H9 (cell line): ENCODE measurements around the gene MROH8. TPM values are rescaled to one million over a fixed set of nuclear protein-coding genes. Genes with fewer than 3 reads are reported as not detected.

Experiments used
- DNase-seq: peaks from one replicate; pipeline ENCODE4 v3.0.0-alpha.2; 2017
- H2AFZ ChIP-seq: one replicate; pipeline ENCODE4 v1.6.1; 2013; ENCODE audit warnings: mild to moderate bottlenecking, low read length, control low read depth, moderate library complexity
- H2AK5ac ChIP-seq: 2 replicates; pipeline ENCODE4 v1.6.1; 2013; ENCODE audit warnings: low read length, control low read depth, mixed read lengths; ENCODE audit not compliant: insufficient read length
- H2BK120ac ChIP-seq: one replicate; pipeline ENCODE4 v1.6.1; 2013; ENCODE audit warnings: low read depth, mild to moderate bottlenecking, low read length, control low read depth, inconsistent platforms; ENCODE audit not compliant: poor library complexity, severe bottlenecking
- H2BK12ac ChIP-seq: 2 replicates; pipeline ENCODE4 v1.6.1; 2013; ENCODE audit warnings: low read length, control low read depth, mixed read lengths, low read depth; ENCODE audit not compliant: insufficient read length
- H2BK15ac ChIP-seq: 2 replicates; pipeline ENCODE4 v1.6.1; 2013; ENCODE audit warnings: low read depth, low read length, control low read depth
- H2BK20ac ChIP-seq: one replicate; pipeline ENCODE4 v1.6.1; 2013; ENCODE audit warnings: low read depth, mild to moderate bottlenecking, low read length, control low read depth, inconsistent platforms; ENCODE audit not compliant: poor library complexity, severe bottlenecking
- H2BK5ac ChIP-seq: 2 replicates; pipeline ENCODE4 v1.6.1; 2013; ENCODE audit warnings: low read length, control low read depth, mixed read lengths; ENCODE audit not compliant: insufficient read length
- H3K14ac ChIP-seq: 2 replicates; pipeline ENCODE4 v1.6.1; 2013; ENCODE audit warnings: low read length, control low read depth; ENCODE audit not compliant: insufficient read depth
- H3K18ac ChIP-seq: 2 replicates; pipeline ENCODE4 v1.6.1; 2013; ENCODE audit warnings: low read depth, mild to moderate bottlenecking, mixed read lengths, low read length, control low read depth; ENCODE audit not compliant: insufficient read length
- H3K23ac ChIP-seq: 2 replicates; pipeline ENCODE4 v1.6.1; 2013; ENCODE audit warnings: low read length, control low read depth, mixed read lengths, low read depth; ENCODE audit not compliant: insufficient read length
- H3K23me2 ChIP-seq: 2 replicates; pipeline ENCODE4 v1.6.1; 2013; ENCODE audit warnings: low read depth, mild to moderate bottlenecking, mixed read lengths, low read length, control low read depth; ENCODE audit not compliant: insufficient read length, poor library complexity, severe bottlenecking
- H3K27ac ChIP-seq: 2 replicates; pipeline ENCODE4 v1.5.1; 2013; ENCODE audit warnings: low read length, control low read depth, mixed read lengths, low read depth; ENCODE audit not compliant: insufficient read length
- H3K27me3 ChIP-seq: 2 replicates; pipeline ENCODE4 v1.6.1; 2013; ENCODE audit warnings: low read length, control low read depth, inconsistent platforms; ENCODE audit not compliant: insufficient read depth
- H3K4ac ChIP-seq: 2 replicates; pipeline ENCODE4 v1.6.1; 2013; ENCODE audit warnings: low read depth, mild to moderate bottlenecking, control low read depth, inconsistent platforms, low read length, moderate library complexity
- H3K4me1 ChIP-seq: 2 replicates; pipeline ENCODE4 v1.6.1; 2013; ENCODE audit warnings: low read length, control low read depth, inconsistent platforms; ENCODE audit not compliant: insufficient read depth
- H3K4me2 ChIP-seq: 2 replicates; pipeline ENCODE4 v1.6.1; 2013; ENCODE audit warnings: low read length, control low read depth, mixed read lengths; ENCODE audit not compliant: insufficient read length, insufficient read depth
- H3K56ac ChIP-seq: 2 replicates; pipeline ENCODE4 v1.6.1; 2013; ENCODE audit warnings: low read depth, mild to moderate bottlenecking, mixed read lengths, low read length, control low read depth; ENCODE audit not compliant: insufficient read length
- H3K79me1 ChIP-seq: 2 replicates; pipeline ENCODE4 v1.6.1; 2013; ENCODE audit warnings: low read depth, mild to moderate bottlenecking, moderate library complexity, low read length, control low read depth, inconsistent platforms; ENCODE audit not compliant: insufficient read depth, poor library complexity, severe bottlenecking
- H3K79me2 ChIP-seq: 2 replicates; pipeline ENCODE4 v1.6.1; 2013; ENCODE audit warnings: low read length, control low read depth, inconsistent platforms; ENCODE audit not compliant: insufficient read depth
- H3K9ac ChIP-seq: 2 replicates; pipeline ENCODE4 v1.6.1; 2013; ENCODE audit warnings: low read length, control low read depth, mixed read lengths; ENCODE audit not compliant: insufficient read length; ENCODE audit errors: extremely low read depth
- H3K9me3 ChIP-seq: one replicate; pipeline ENCODE4 v1.6.1; 2013; ENCODE audit warnings: low read depth, low read length, inconsistent platforms; ENCODE audit not compliant: control insufficient read depth
- H3T11ph ChIP-seq: one replicate; pipeline ENCODE4 v1.6.1; 2013; ENCODE audit warnings: mild to moderate bottlenecking, low read length, control low read depth, inconsistent platforms
- H4K20me1 ChIP-seq: one replicate; pipeline ENCODE4 v1.6.1; 2013; ENCODE audit not compliant: control insufficient read depth, insufficient read length, insufficient read depth
- H4K5ac ChIP-seq: 2 replicates; pipeline ENCODE4 v1.6.1; 2013; ENCODE audit warnings: low read depth, mild to moderate bottlenecking, mixed read lengths, low read length, control low read depth; ENCODE audit not compliant: insufficient read length
- H4K8ac ChIP-seq: replicated peaks from 2 replicates; pipeline ENCODE4 v1.6.1; 2013; ENCODE audit warnings: low read length, control low read depth, mixed read lengths, low read depth; ENCODE audit not compliant: insufficient read length
- H4K91ac ChIP-seq: 2 replicates; pipeline ENCODE4 v1.6.1; 2013; ENCODE audit warnings: low read depth, mild to moderate bottlenecking, moderate library complexity, mixed read lengths, low read length, control low read depth; ENCODE audit not compliant: insufficient read length
- H3K27ac Mint-ChIP-seq, 3 experiments: 2 replicates in 2 of 3; 3 replicates in 1 of 3; pipeline ENCODE4 v1.8.0; 2020 to 2021; ENCODE audit warnings: mixed read lengths in 3 of 3, mild to moderate bottlenecking in 1 of 3, moderate library complexity in 1 of 3
- H3K27me3 Mint-ChIP-seq: 2 replicates; pipeline ENCODE4 v1.8.0; 2021; ENCODE audit warnings: low read depth, mild to moderate bottlenecking, moderate library complexity, mixed read lengths
- H3K36me3 Mint-ChIP-seq, 3 experiments: 2 replicates in 2 of 3; 3 replicates in 1 of 3; pipeline ENCODE4 v1.8.0; 2020 to 2021; ENCODE audit warnings: low read depth in 3 of 3, mixed read lengths in 3 of 3; ENCODE audit not compliant: insufficient read depth in 1 of 3
- H3K4me1 Mint-ChIP-seq, 2 experiments: 2 replicates each; pipeline ENCODE4 v1.8.0; 2020; ENCODE audit warnings: mixed read lengths in 2 of 2
- H3K4me3 Mint-ChIP-seq, 2 experiments: 2 replicates in 1 of 2; 3 replicates in 1 of 2; pipeline ENCODE4 v1.8.0; 2020 to 2021; ENCODE audit warnings: mild to moderate bottlenecking in 2 of 2, mixed read lengths in 2 of 2, moderate library complexity in 1 of 2
- H3K9me3 Mint-ChIP-seq, 2 experiments: 2 replicates in 1 of 2; 3 replicates in 1 of 2; pipeline ENCODE4 v1.8.0; 2020; ENCODE audit warnings: mild to moderate bottlenecking in 2 of 2, mixed read lengths in 2 of 2, moderate library complexity in 1 of 2
- CTCF ChIP-seq: fragments of 200-600 bp; sonication (generic); conservative IDR thresholded peaks from 3 replicates; pipeline ENCODE4 v1.8.0; 2021; ENCODE audit warnings: antibody characterized with exemption, mild to moderate bottlenecking
- WGBS: extraction: QIAGEN DNeasy Blood & Tissue Kit; methylation state at CpG from one replicate; pipeline ENCODE4 v1.1.7; 2013; ENCODE audit warnings: missing lambda C conversion rate, low lambda C conversion rate, mixed read lengths; ENCODE audit not compliant: insufficient read length; ENCODE audit errors: extremely low coverage; 5-methylcytosine and 5-hydroxymethylcytosine counted together
- total RNA-seq: library from RNA; stranded (reverse); gene quantifications from 2 replicates; pipeline ENCODE4 v1.2.1, GENCODE V29; 2021

MROH8 gene
- total RNA-seq, 1 experiment from 2014 or later, result 0.90 TPM

GRCh38 chr20:37202267-37202943 is 23.1 kb upstream of the MROH8 start:
- H2BK5ac ChIP-seq, result no peak overlapping the region
- TF ChIP-seq CTCF, result peak; percentile 88
- no peak overlapping the region for H3K4me3 Mint-ChIP-seq
- peaks cover 2% of the 10 kb centered on the region for H3K79me2 ChIP-seq
- no peak overlapping the region for H2AK5ac ChIP-seq
- no peaks in the 10 kb centered on the region for H3K27me3 ChIP-seq
- H4K20me1 ChIP-seq, result no peaks in the 10 kb centered on the region
- H3K9me3 Mint-ChIP-seq, result no peaks in the 10 kb centered on the region
- no peaks in the 10 kb centered on the region for H3K23me2 ChIP-seq
- H3K9ac ChIP-seq, result no peak overlapping the region
- H4K8ac ChIP-seq, result no peak overlapping the region
- H2AFZ ChIP-seq, result no peak overlapping the region
- H3K27ac ChIP-seq, result no peak overlapping the region
- H3K79me1 ChIP-seq, result peaks cover 7% of the 10 kb centered on the region
- H3K4me1 ChIP-seq, result no peaks in the 10 kb centered on the region
- no peak overlapping the region for H4K5ac ChIP-seq
- no peak overlapping the region for H4K91ac ChIP-seq
- H2BK20ac ChIP-seq, result no peak overlapping the region
- no peak overlapping the region for H2BK15ac ChIP-seq
- no peaks in the 10 kb centered on the region for H3K4me1 Mint-ChIP-seq
- no peak overlapping the region for H2BK12ac ChIP-seq
- H3K4ac ChIP-seq, result no peak overlapping the region
- H2BK120ac ChIP-seq, result no peak overlapping the region
- H3T11ph ChIP-seq, result no peak overlapping the region
- no peaks in the 10 kb centered on the region for H3K27me3 Mint-ChIP-seq
- DNase-seq, result no peak
- no peaks in the 10 kb centered on the region for H3K9me3 ChIP-seq
- no peak overlapping the region for H3K14ac ChIP-seq
- H3K23ac ChIP-seq, result no peak overlapping the region
- no CpG with 5 or more reads among the region's 6 CpGs for WGBS
- no peak overlapping the region for H3K18ac ChIP-seq
- peaks cover 52 to 81% (median 67%) of the 10 kb centered on the region in 3 experiments for H3K36me3 Mint-ChIP-seq
- no peak overlapping the region for H3K4me2 ChIP-seq
- no peak overlapping the region for H3K56ac ChIP-seq
- H3K27ac Mint-ChIP-seq, result peak overlapping the region in 1 of 3 experiments; percentile 86; a peak in 3 of 7 replicates
